Measurements from ENCODE around the gene CHSY1. TPM values are rescaled to one million over a fixed set of nuclear protein-coding genes. Genes with fewer than 3 reads are reported as not detected.

CHSY1 gene
- total and polyA plus RNA-seq, 10 of the 15 experiments (the other 5 are each of a cell fraction or from before 2014, with no cell fraction given) = 1.4 to 31.2 (median 10.5) TPM

GRCh38 chr15:101190092-101190595, 61.7 kb downstream of the CHSY1 start:
- TF ChIP-seq STAT1 (conservative IDR thresholded peaks at IDR 0.05) (no peak), MLLT1 (IDR thresholded peaks at IDR 0.05) (no peak), NFYA (IDR thresholded peaks at IDR 0.05; ENCODE audit: borderline replicate concordance, low read depth, low read length) (no peak), E4F1 (IDR thresholded peaks at IDR 0.05; ENCODE audit: borderline replicate concordance, partially characterized antibody) (no peak), PBX3 (IDR thresholded peaks at IDR 0.05; ENCODE audit: insufficient replicate concordance, low read depth, low read length) (no peak), NBN (IDR thresholded peaks at IDR 0.05) (no peak), RBBP5 (conservative IDR thresholded peaks at IDR 0.05) (no peak), SREBF2 (IDR thresholded peaks at IDR 0.05; ENCODE audit: low read length) (no peak), MTA3 (IDR thresholded peaks at IDR 0.05; ENCODE audit: borderline replicate concordance, low read length) (no peak), CHD2 (IDR thresholded peaks at IDR 0.05; ENCODE audit: borderline replicate concordance, low read depth, low read length) (no peak), KLF5 (IDR thresholded peaks at IDR 0.05; ENCODE audit: partially characterized antibody) (no peak), CEBPB (IDR thresholded peaks at IDR 0.05; ENCODE audit: borderline replicate concordance in 1 of 2, low read depth in 2 of 2, low read length in 2 of 2) (no peak)
- TF ChIP-seq, protein P1, sequence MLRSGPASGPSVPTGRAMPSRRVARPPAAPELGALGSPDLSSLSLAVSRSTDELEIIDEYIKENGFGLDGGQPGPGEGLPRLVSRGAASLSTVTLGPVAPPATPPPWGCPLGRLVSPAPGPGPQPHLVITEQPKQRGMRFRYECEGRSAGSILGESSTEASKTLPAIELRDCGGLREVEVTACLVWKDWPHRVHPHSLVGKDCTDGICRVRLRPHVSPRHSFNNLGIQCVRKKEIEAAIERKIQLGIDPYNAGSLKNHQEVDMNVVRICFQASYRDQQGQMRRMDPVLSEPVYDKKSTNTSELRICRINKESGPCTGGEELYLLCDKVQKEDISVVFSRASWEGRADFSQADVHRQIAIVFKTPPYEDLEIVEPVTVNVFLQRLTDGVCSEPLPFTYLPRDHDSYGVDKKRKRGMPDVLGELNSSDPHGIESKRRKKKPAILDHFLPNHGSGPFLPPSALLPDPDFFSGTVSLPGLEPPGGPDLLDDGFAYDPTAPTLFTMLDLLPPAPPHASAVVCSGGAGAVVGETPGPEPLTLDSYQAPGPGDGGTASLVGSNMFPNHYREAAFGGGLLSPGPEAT (IDR thresholded peaks at IDR 0.05; ENCODE audit: low read depth) = no peak
- FAIRE-seq (no peak), DNase-seq (ENCODE audit: low read depth, low spot score) (no peak), ATAC-seq (no peak)
- ChIA-PET POLR2A (no interaction called here), RAD21 (ENCODE audit: unreplicated experiment) (interaction anchor here (1.0 to 3.6 kb wide), 2 partner anchors 11 to 63 kb away, joined by 4 to 26 read pairs; no protein-coding TSS in a partner anchor), SMC1A (ENCODE audit: uncharacterized antibody, unreplicated experiment) (interaction anchor here (0.6 to 3.5 kb wide), 3 partner anchors 9 to 57 kb away, joined by 3 to 18 read pairs (median 6); no protein-coding TSS in a partner anchor), CTCF (interaction anchor here (1.2 to 1.4 kb wide), 2 partner anchors 57 to 63 kb away, joined by 4 to 5 read pairs; no protein-coding TSS in a partner anchor)
- H3K4me2 ChIP-seq (ENCODE audit: control insufficient read depth, insufficient read depth) = no peak overlapping the region
- WGBS (ENCODE audit: insufficient coverage, insufficient replicate concordance, low lambda C conversion rate, missing lambda C conversion rate) = 73% methylated on average over 3 of the region's 3 CpGs
- H3K9ac ChIP-seq (ENCODE audit: control insufficient read depth, insufficient read depth, low read length) = no peak overlapping the region
- in situ Hi-C loops (cut with MboI) (no loop called here), intact Hi-C loops (cut with micrococcal nuclease; ENCODE audit: unreplicated experiment) (no loop called here)
- H4K20me1 ChIP-seq (ENCODE audit: control insufficient read depth, insufficient read depth) = no peaks in the 10 kb centered on the region
- no peak overlapping the region for H3K27ac ChIP-seq (ENCODE audit: control insufficient read depth, insufficient read depth)
- H3K4me3 ChIP-seq = no peak overlapping the region
- no peaks in the 10 kb centered on the region for H3K27me3 ChIP-seq (replicated peaks in 1 of 2; ENCODE audit: control insufficient read depth in 2 of 2, insufficient read depth in 2 of 2, low read length in 1 of 2)
- peaks cover 6 to 7% of the 10 kb centered on the region in 2 experiments; a peak in 3 of 4 replicates for H3K36me3 ChIP-seq (ENCODE audit: control insufficient read depth in 2 of 2, insufficient read depth in 2 of 2, low read length in 1 of 2)
- BruUV-seq (replicated peaks) = no TSS peak
- peaks cover 61% of the 10 kb centered on the region for H3K79me2 ChIP-seq (ENCODE audit: control insufficient read depth, insufficient read depth, low read length)
- no peak overlapping the region for H2AFZ ChIP-seq (ENCODE audit: control insufficient read depth, low read depth, low read length)
- no peaks in the 10 kb centered on the region for H3K9me3 ChIP-seq (replicated peaks; ENCODE audit: control insufficient read depth, insufficient read depth, low read length)
- peaks cover 17% of the 10 kb centered on the region for H3K4me1 ChIP-seq (ENCODE audit: control insufficient read depth, insufficient read depth, low read length)

Measured in GM12878 (cell line).